Keratinocyte (primary cell): ENCODE data around the gene BPTF. TPM values are rescaled to one million over a fixed set of nuclear protein-coding genes. Genes with fewer than 3 reads are reported as not detected.

Experiments
- DNase-seq: peaks from one replicate; pipeline ENCODE4 v3.0.0-alpha.2; 2011; ENCODE audit warnings: low read depth, missing footprints, low spot score
- FAIRE-seq: peaks from 2 replicates; lab custom pipeline; 2011; peaks lifted over from hg19 to GRCh38; lab: Jason Lieb, UNC
- H2AFZ ChIP-seq: 2 replicates; pipeline ENCODE4 v1.6.0; 2012; ENCODE audit warnings: low read length, control low read depth, inconsistent platforms; ENCODE audit not compliant: control insufficient read depth
- H3K27ac ChIP-seq: 2 replicates; pipeline ENCODE4 v1.5.1; 2011; ENCODE audit warnings: low read length; ENCODE audit not compliant: control insufficient read depth, insufficient read depth
- H3K27me3 ChIP-seq: 3 replicates; pipeline ENCODE4 v1.6.0; 2011; ENCODE audit warnings: low read length; ENCODE audit not compliant: control insufficient read depth, insufficient read depth; ENCODE audit errors: extremely low read depth
- H3K36me3 ChIP-seq, 2 experiments: 2 replicates in 1 of 2; 3 replicates in 1 of 2; pipeline ENCODE4 v1.5.1; 2011; ENCODE audit warnings: low read length in 2 of 2, mild to moderate bottlenecking in 1 of 2; ENCODE audit not compliant: control insufficient read depth in 2 of 2, insufficient read depth in 2 of 2; ENCODE audit errors: extremely low read depth in 1 of 2
- H3K4me1 ChIP-seq: 3 replicates; pipeline ENCODE4 v1.5.1; 2011; ENCODE audit warnings: low read length; ENCODE audit not compliant: control insufficient read depth, insufficient read depth; ENCODE audit errors: extremely low read depth
- H3K4me2 ChIP-seq: 3 replicates; pipeline ENCODE4 v1.6.0; 2011; ENCODE audit warnings: low read depth, low read length; ENCODE audit not compliant: control insufficient read depth, insufficient read depth; ENCODE audit errors: extremely low read depth
- H3K4me3 ChIP-seq, 3 experiments: fragments of 200-600 bp in 1 of 3; sonication (generic) in 1 of 3; 2 replicates in 2 of 3; 3 replicates in 1 of 3; pipeline ENCODE4 v1.5.1; 2011 to 2016; ENCODE audit warnings: low read length in 3 of 3, mild to moderate bottlenecking in 3 of 3, control low read depth in 2 of 3, inconsistent platforms in 1 of 3, low read depth in 1 of 3, mixed read lengths in 1 of 3, mixed run types in 1 of 3, moderate library complexity in 1 of 3; ENCODE audit not compliant: control insufficient read depth in 2 of 3, insufficient read depth in 2 of 3; ENCODE audit errors: extremely low read depth in 1 of 3
- H3K79me2 ChIP-seq: 2 replicates; pipeline ENCODE4 v1.6.0; 2012; ENCODE audit warnings: low read length; ENCODE audit not compliant: control insufficient read depth, insufficient read depth
- H3K9ac ChIP-seq: 3 replicates; pipeline ENCODE4 v1.6.0; 2011; ENCODE audit warnings: low read length; ENCODE audit not compliant: control insufficient read depth, insufficient read depth; ENCODE audit errors: extremely low read depth
- H3K9me1 ChIP-seq: 3 replicates; pipeline ENCODE4 v1.6.0; 2011; ENCODE audit warnings: low read length; ENCODE audit not compliant: control insufficient read depth, insufficient read depth; ENCODE audit errors: extremely low read depth
- H3K9me3 ChIP-seq: 2 replicates; pipeline ENCODE4 v1.5.1; 2012; ENCODE audit warnings: low read depth, low read length; ENCODE audit not compliant: control insufficient read depth
- H4K20me1 ChIP-seq: 3 replicates; pipeline ENCODE4 v1.6.0; 2011; ENCODE audit warnings: low read length; ENCODE audit not compliant: control insufficient read depth, insufficient read depth; ENCODE audit errors: extremely low read depth
- EZH2 ChIP-seq: IDR thresholded peaks from one replicate; pipeline ENCODE4 v1.6.1; 2012; ENCODE audit warnings: inconsistent platforms, mild to moderate bottlenecking, low read length, moderate library complexity
- dilution Hi-C: fragments of 300-500 bp; cut with MboI; formaldehyde crosslinking; loops from one replicate; pipeline ENCODE4 v1.7.0; 2020; ENCODE audit warnings: low sequenced_read_pairs; ENCODE audit not compliant: extremely low pct_ligation_motif_present
- polyA plus RNA-seq, 5 experiments: library from polyadenylated mRNA; depleted of rRNA in 3 of 5; stranded (reverse) in 3 of 5; stranded (forward) in 1 of 5; unstranded in 1 of 5; fragments of >200 nt; gene quantifications; 1 replicate in 1 of 5; 2 replicates in 3 of 5; 3 replicates in 1 of 5; pipeline versions ENCODE4 v1.2.1 to v1.2.3, GENCODE V29; 2011 to 2012; ENCODE audit warnings: missing spikeins in 2 of 5, low read depth in 1 of 5, low replicate concordance in 1 of 5
- TF ChIP-seq, protein P1 (sequence below), 3 experiments: IDR thresholded peaks in 1 of 3; conservative IDR thresholded peaks in 1 of 3; optimal IDR thresholded peaks in 1 of 3; 2 replicates in 2 of 3; 3 replicates in 1 of 3; pipeline versions ENCODE3 to v1.5.1; 2011; ENCODE audit warnings: low read length in 3 of 3, mild to moderate bottlenecking in 3 of 3, moderate library complexity in 2 of 3, control low read depth in 1 of 3, inconsistent platforms in 1 of 3; ENCODE audit not compliant: insufficient read depth in 2 of 3; ENCODE audit errors: extremely low read depth in 1 of 3

BPTF gene
- polyA plus RNA-seq, 1 donor (not counting 4 experiments of a cell fraction or from before 2014, with no cell fraction given) = 28.3 TPM

DNA sequence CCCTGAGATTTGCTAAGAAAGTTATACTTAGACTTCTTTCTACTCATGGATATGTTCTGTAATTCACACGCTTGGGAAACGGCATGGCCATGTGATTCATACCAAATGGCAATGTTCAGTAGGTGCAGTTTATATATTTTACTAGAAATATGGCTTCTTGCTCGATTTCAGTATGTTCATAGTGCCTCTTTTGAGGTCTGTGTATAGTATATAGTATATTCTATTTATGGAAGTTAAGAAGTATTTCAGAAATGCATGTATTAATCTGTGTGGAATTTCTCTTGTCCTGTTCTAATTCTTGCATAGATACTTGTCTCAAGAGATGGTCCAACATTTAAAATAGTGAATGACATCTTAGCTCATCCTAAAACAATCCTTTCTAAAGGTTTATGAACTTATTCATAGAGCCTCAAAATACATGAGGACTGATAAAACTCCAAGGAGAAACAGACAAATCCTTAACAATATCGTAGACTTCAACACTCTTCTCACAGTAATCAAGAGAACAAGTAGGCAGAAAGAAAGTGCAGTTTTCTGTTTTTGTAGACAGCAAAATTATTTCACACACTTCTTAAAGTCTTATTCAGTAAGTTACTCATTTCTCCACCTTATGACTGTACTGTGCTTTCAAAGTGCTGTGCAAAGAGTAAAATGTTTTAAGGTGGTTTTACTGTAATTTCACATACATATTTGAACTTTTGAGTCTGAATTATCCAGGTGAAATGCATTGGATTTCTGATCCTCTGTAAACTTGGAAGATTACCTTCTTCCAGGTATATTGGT, 11.1 kb downstream of the BPTF start:
- Histone ChIP-seq H3K4me2 (peak overlapping the region; percentile 17), H4K20me1 (no peaks in the 10 kb centered on the region), H3K27ac (no peak overlapping the region), H3K79me2 (peaks cover 77% of the 10 kb centered on the region), H3K9ac (no peak overlapping the region), H3K27me3 (no peaks in the 10 kb centered on the region), H3K9me3 (no peaks in the 10 kb centered on the region), H3K36me3 (no peaks in the 10 kb centered on the region), H3K4me1 (peaks cover 11% of the 10 kb centered on the region), H3K4me3 (no peak overlapping the region), H2AFZ (no peak overlapping the region), H3K9me1 (no peaks in the 10 kb centered on the region)
- TF ChIP-seq, protein P1, sequence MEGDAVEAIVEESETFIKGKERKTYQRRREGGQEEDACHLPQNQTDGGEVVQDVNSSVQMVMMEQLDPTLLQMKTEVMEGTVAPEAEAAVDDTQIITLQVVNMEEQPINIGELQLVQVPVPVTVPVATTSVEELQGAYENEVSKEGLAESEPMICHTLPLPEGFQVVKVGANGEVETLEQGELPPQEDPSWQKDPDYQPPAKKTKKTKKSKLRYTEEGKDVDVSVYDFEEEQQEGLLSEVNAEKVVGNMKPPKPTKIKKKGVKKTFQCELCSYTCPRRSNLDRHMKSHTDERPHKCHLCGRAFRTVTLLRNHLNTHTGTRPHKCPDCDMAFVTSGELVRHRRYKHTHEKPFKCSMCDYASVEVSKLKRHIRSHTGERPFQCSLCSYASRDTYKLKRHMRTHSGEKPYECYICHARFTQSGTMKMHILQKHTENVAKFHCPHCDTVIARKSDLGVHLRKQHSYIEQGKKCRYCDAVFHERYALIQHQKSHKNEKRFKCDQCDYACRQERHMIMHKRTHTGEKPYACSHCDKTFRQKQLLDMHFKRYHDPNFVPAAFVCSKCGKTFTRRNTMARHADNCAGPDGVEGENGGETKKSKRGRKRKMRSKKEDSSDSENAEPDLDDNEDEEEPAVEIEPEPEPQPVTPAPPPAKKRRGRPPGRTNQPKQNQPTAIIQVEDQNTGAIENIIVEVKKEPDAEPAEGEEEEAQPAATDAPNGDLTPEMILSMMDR (optimal IDR thresholded peaks at IDR 0.05 in 1 of 3, IDR thresholded peaks at IDR 0.05 in 1 of 3, conservative IDR thresholded peaks at IDR 0.05 in 1 of 3; ENCODE audit: extremely low read depth in 1 of 3, insufficient read depth in 2 of 3, low read length in 3 of 3) = no peak
- TF ChIP-seq EZH2 = no peak
- no peak for DNase-seq
- dilution Hi-C loops = no loop called here
- no peak for FAIRE-seq

DNA sequence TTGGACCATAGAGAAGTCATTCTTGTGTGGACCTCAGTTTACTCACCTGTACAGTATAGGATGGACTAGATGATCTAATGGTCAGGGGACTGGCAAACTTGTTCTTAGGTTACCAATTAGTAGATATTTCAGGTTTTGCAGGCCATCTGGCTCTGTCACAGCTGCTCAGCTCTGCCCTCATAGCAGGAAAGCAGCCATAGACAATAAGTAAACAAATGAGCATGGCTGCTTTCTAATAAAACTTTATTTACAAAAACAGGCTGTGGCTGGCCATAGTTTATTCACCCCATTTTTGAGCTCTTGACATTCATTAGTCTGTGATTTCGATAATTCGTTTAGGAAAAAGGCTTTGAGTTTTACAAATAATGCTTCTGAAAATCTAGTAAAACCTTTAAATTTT, 12.7 kb downstream of the BPTF start:
- Histone ChIP-seq H3K79me2 (peaks cover 76% of the 10 kb centered on the region), H3K9me1 (no peaks in the 10 kb centered on the region), H3K9ac (no peak overlapping the region), H2AFZ (no peak overlapping the region), H3K9me3 (no peaks in the 10 kb centered on the region), H3K4me2 (no peak overlapping the region), H3K36me3 (no peaks in the 10 kb centered on the region), H3K4me1 (peaks cover 9% of the 10 kb centered on the region), H3K4me3 (no peak overlapping the region), H3K27me3 (no peaks in the 10 kb centered on the region), H4K20me1 (no peaks in the 10 kb centered on the region), H3K27ac (no peak overlapping the region)
- dilution Hi-C loops = no loop called here
- TF ChIP-seq, protein P1 (optimal IDR thresholded peaks at IDR 0.05 in 1 of 3, IDR thresholded peaks at IDR 0.05 in 1 of 3, conservative IDR thresholded peaks at IDR 0.05 in 1 of 3; ENCODE audit: extremely low read depth in 1 of 3, insufficient read depth in 2 of 3, low read length in 3 of 3) = no peak
- no peak for TF ChIP-seq EZH2
- FAIRE-seq (no peak), DNase-seq (no peak)
